HepG2 (cell line): ENCODE measurements around the gene KDM2B. TPM values are rescaled to one million over a fixed set of nuclear protein-coding genes. Genes with fewer than 3 reads are reported as not detected.

Source experiments
- ARNTL ChIP-seq: sonication (generic); formaldehyde crosslinking; IDR thresholded peaks from 2 replicates; pipeline ENCODE4 v1.4.0; 2020; ENCODE audit warnings: mild to moderate bottlenecking, missing genetic modification reagents
- ATF6 ChIP-seq: sonication (generic); formaldehyde crosslinking; conservative IDR thresholded peaks from 2 replicates; pipeline ENCODE4 v1.4.0; 2020; ENCODE audit warnings: missing genetic modification reagents
- DBP ChIP-seq: sonication (generic); formaldehyde crosslinking; IDR thresholded peaks from 2 replicates; pipeline ENCODE4 v1.4.0; 2020; ENCODE audit warnings: missing genetic modification reagents; ENCODE audit errors: not compliant biosample characterization
- DR1 ChIP-seq: sonication (generic); formaldehyde crosslinking; IDR thresholded peaks from 2 replicates; pipeline ENCODE4 v1.8.0; 2021; ENCODE audit warnings: mild to moderate bottlenecking, missing genetic modification reagents, inconsistent platforms
- HNF1B ChIP-seq: sonication (generic); formaldehyde crosslinking; IDR thresholded peaks from 2 replicates; pipeline ENCODE4 v1.5.1; 2020; ENCODE audit warnings: mild to moderate bottlenecking, moderate library complexity, missing genetic modification reagents
- HOMEZ ChIP-seq: IDR thresholded peaks from 2 replicates; pipeline ENCODE4 v1.6.1; 2016; ENCODE audit warnings: low read depth
- KDM3A ChIP-seq: IDR thresholded peaks from 2 replicates; pipeline ENCODE4 v1.6.1; 2018; ENCODE audit warnings: low read depth, missing compliant biosample characterization
- KMT2A ChIP-seq: sonication (generic); formaldehyde crosslinking; IDR thresholded peaks from 2 replicates; pipeline ENCODE4 v1.4.0; 2020; ENCODE audit warnings: missing genetic modification reagents
- MLLT10 ChIP-seq: sonication (generic); formaldehyde crosslinking; IDR thresholded peaks from 2 replicates; pipeline ENCODE4 v1.4.0; 2020; ENCODE audit warnings: missing genetic modification reagents
- NAIF1 ChIP-seq: sonication (generic); formaldehyde crosslinking; IDR thresholded peaks from 2 replicates; pipeline ENCODE4 v1.5.0; 2020; ENCODE audit warnings: mild to moderate bottlenecking, missing genetic modification reagents, borderline replicate concordance
- PAWR ChIP-seq: sonication (generic); formaldehyde crosslinking; IDR thresholded peaks from 2 replicates; pipeline ENCODE4 v1.4.0; 2020; ENCODE audit warnings: missing genetic modification reagents, mild to moderate bottlenecking, borderline replicate concordance
- PRMT3 ChIP-seq: sonication (generic); formaldehyde crosslinking; IDR thresholded peaks from 2 replicates; pipeline ENCODE4 v1.8.1; 2022; ENCODE audit warnings: low read depth, mild to moderate bottlenecking, moderate library complexity, missing genetic modification reagents, borderline replicate concordance
- SMARCC2 ChIP-seq: fragments of 450-650 bp; IDR thresholded peaks from 2 replicates; pipeline ENCODE4 v1.6.1; 2017; ENCODE audit warnings: antibody characterized with exemption, mild to moderate bottlenecking
- TCF7 ChIP-seq: sonication (generic); IDR thresholded peaks from 2 replicates; pipeline ENCODE4 v1.6.1; 2016; ENCODE audit warnings: antibody characterized with exemption, low read depth
- TEF ChIP-seq: sonication (generic); formaldehyde crosslinking; IDR thresholded peaks from 2 replicates; pipeline ENCODE4 v1.5.0; 2020; ENCODE audit warnings: missing genetic modification reagents
- TFDP1 ChIP-seq: IDR thresholded peaks from 2 replicates; pipeline ENCODE4 v1.6.1; 2016; ENCODE audit warnings: missing compliant biosample characterization, missing genetic modification reagents, borderline replicate concordance
- THAP11 ChIP-seq: IDR thresholded peaks from 2 replicates; pipeline ENCODE4 v1.6.1; 2016; ENCODE audit warnings: missing biosample characterization, missing genetic modification reagents
- ZNF121 ChIP-seq: sonication (generic); formaldehyde crosslinking; IDR thresholded peaks from 2 replicates; pipeline ENCODE4 v1.5.0; 2020; ENCODE audit warnings: mild to moderate bottlenecking, missing genetic modification reagents
- ZNF274 ChIP-seq: sonication (generic); formaldehyde crosslinking; IDR thresholded peaks from 2 replicates; pipeline ENCODE4 v1.5.1; 2020; ENCODE audit warnings: mild to moderate bottlenecking, missing genetic modification reagents
- ZNF343 ChIP-seq: sonication (generic); formaldehyde crosslinking; IDR thresholded peaks from 2 replicates; pipeline ENCODE4 v1.4.0; 2020; ENCODE audit warnings: mild to moderate bottlenecking, missing genetic modification reagents
- ZNF672 ChIP-seq: sonication (generic); formaldehyde crosslinking; IDR thresholded peaks from 2 replicates; pipeline ENCODE4 v1.8.1; 2022; ENCODE audit warnings: missing genetic modification reagents
- ZNF781 ChIP-seq: sonication (generic); formaldehyde crosslinking; IDR thresholded peaks from 2 replicates; pipeline ENCODE4 v1.5.1; 2020; ENCODE audit warnings: borderline replicate concordance, mild to moderate bottlenecking, missing genetic modification reagents; ENCODE audit errors: not compliant biosample characterization
- polyA plus RNA-seq, 8 experiments: library from polyadenylated mRNA; depleted of rRNA in 3 of 8; stranded (reverse) in 7 of 8; unstranded in 1 of 8; fragments of >200 nt; fragmentation: Illumina TruSeq in 4 of 8; extraction: Trizol in 4 of 8; gene quantifications; 2 replicates each; pipeline versions ENCODE4 v1.2.1 to v1.2.3, GENCODE V29; 2011 to 2016; ENCODE audit warnings: low read depth in 4 of 8, missing spikeins in 1 of 8, mixed read lengths in 1 of 8; ENCODE audit not compliant: insufficient read depth in 1 of 8
- total RNA-seq, 5 experiments: library from RNA; depleted of rRNA; stranded (reverse); fragments of >200 nt; fragmentation: Illumina TruSeq; extraction: Trizol; gene quantifications; 2 replicates each; pipeline ENCODE4 v1.2.3, GENCODE V29; 2016; ENCODE audit warnings: low read depth in 1 of 5

The KDM2B gene
- total and polyA plus RNA-seq, 2 of the 13 experiments (the other 11 are each of a cell fraction or from before 2014, with no cell fraction given): 17.5 to 26.1 TPM

- TF ChIP-seq ARNTL (CRISPR knock-in tag) (peak; percentile 78; the same call in 1 of the 2 replicates), ZNF121 (CRISPR knock-in tag) (0 out of 2 replicates have a peak, but pooled peaks have one; percentile 27), TEF (CRISPR knock-in tag) (no peak), DBP (CRISPR knock-in tag) (peak; percentile 68), HNF1B (peak; percentile 57; the same call in 1 of the 2 replicates), ZNF343 (CRISPR knock-in tag) (no peak), KMT2A (CRISPR knock-in tag) (peak; percentile 31; the same call in 1 of the 2 replicates), ZNF781 (CRISPR knock-in tag) (no peak), TCF7 (peak; percentile 99), HOMEZ (CRISPR knock-in tag) (peak; percentile 45; the same call in 1 of the 2 replicates), ZNF274 (CRISPR knock-in tag) (no peak), ATF6 (CRISPR knock-in tag) (no peak), PAWR (no peak), SMARCC2 (peak; percentile 44; the same call in 1 of the 2 replicates), DR1 (CRISPR knock-in tag) (no peak), TFDP1 (CRISPR knock-in tag) (no peak; the same call in 1 of the 2 replicates), PRMT3 (CRISPR knock-in tag) (no peak), ZNF672 (CRISPR knock-in tag) (no peak), NAIF1 (CRISPR knock-in tag) (no peak), THAP11 (CRISPR knock-in tag) (peak; percentile 59; the same call in 1 of the 2 replicates), KDM3A (CRISPR knock-in tag) (no peak; the same call in 1 of the 2 replicates), MLLT10 (CRISPR knock-in tag) (no peak)
These were observed 29.7 kb downstream of the KDM2B start (continued) for GRCh38 chr12:121550974-121551634.
